ENCODE data around the gene NOL4L.

DNA sequence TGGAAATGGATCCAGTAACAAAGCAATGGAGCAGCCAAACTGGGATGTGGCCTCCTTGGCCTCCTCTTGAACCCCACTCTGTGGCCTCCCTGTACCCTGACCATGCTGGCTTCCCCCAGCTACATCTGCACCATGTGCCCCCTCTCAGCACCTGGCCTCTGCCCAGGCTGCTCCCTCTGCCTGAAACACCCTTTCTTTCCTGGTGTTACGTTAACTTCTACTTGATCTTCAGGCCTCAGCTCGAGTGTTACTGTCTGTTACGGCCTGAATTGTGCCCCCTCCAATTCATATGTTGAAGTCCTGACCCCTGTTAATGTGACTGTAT lies 30.2 kb downstream of the NOL4L start:
- TF ChIP-seq, protein P1, sequence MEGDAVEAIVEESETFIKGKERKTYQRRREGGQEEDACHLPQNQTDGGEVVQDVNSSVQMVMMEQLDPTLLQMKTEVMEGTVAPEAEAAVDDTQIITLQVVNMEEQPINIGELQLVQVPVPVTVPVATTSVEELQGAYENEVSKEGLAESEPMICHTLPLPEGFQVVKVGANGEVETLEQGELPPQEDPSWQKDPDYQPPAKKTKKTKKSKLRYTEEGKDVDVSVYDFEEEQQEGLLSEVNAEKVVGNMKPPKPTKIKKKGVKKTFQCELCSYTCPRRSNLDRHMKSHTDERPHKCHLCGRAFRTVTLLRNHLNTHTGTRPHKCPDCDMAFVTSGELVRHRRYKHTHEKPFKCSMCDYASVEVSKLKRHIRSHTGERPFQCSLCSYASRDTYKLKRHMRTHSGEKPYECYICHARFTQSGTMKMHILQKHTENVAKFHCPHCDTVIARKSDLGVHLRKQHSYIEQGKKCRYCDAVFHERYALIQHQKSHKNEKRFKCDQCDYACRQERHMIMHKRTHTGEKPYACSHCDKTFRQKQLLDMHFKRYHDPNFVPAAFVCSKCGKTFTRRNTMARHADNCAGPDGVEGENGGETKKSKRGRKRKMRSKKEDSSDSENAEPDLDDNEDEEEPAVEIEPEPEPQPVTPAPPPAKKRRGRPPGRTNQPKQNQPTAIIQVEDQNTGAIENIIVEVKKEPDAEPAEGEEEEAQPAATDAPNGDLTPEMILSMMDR (optimal IDR thresholded peaks at IDR 0.05 in 1 of 3, IDR thresholded peaks at IDR 0.05 in 1 of 3, conservative IDR thresholded peaks at IDR 0.05 in 1 of 3; ENCODE audit: extremely low read depth in 1 of 3, insufficient read depth in 2 of 3, low read length in 3 of 3): no peak
- TF ChIP-seq EZH2 (IDR thresholded peaks at IDR 0.05; ENCODE audit: low read length): no peak

Measured in keratinocyte (primary cell).